Keratinocyte (primary cell): ENCODE measurements around the gene GPR31.

Experiments used
- CTCF ChIP-seq, 3 experiments: IDR thresholded peaks in 1 of 3; conservative IDR thresholded peaks in 1 of 3; optimal IDR thresholded peaks in 1 of 3; 2 replicates in 2 of 3; 3 replicates in 1 of 3; pipeline versions ENCODE3 to v1.5.1; 2011; ENCODE audit warnings: low read length in 3 of 3, mild to moderate bottlenecking in 3 of 3, moderate library complexity in 2 of 3, control low read depth in 1 of 3, inconsistent platforms in 1 of 3; ENCODE audit not compliant: insufficient read depth in 2 of 3; ENCODE audit errors: extremely low read depth in 1 of 3
- EZH2 ChIP-seq: IDR thresholded peaks from one replicate; pipeline ENCODE4 v1.6.1; 2012; ENCODE audit warnings: inconsistent platforms, mild to moderate bottlenecking, low read length, moderate library complexity

GRCh38 chr6:167152862-167153261, 4.9 kb downstream of the GPR31 start:
- TF ChIP-seq EZH2 (no peak), CTCF (optimal IDR thresholded peaks at IDR 0.05 in 1 of 3, IDR thresholded peaks at IDR 0.05 in 1 of 3, conservative IDR thresholded peaks at IDR 0.05 in 1 of 3; ENCODE audit: extremely low read depth in 1 of 3, insufficient read depth in 2 of 3, low read length in 3 of 3) (no peak)
